GM12865 (cell line): ENCODE measurements around the gene SAT2.
"Not testable (repeated sequence)": the region's sequence is repeated elsewhere in the genome, so short reads cannot be mapped to it uniquely, and the experiment has no call there.

Experiments
- DNase-seq: peaks from one replicate; pipeline ENCODE4 v3.0.0; 2010; ENCODE audit warnings: low read depth
- H3K4me3 ChIP-seq: 2 replicates; pipeline ENCODE4 v1.5.1; 2011; ENCODE audit warnings: mild to moderate bottlenecking, low read depth, low read length, control low read depth
- TF ChIP-seq, protein P1 (sequence below): IDR thresholded peaks from 2 replicates; pipeline ENCODE4 v1.5.1; 2011; ENCODE audit warnings: low read length, control low read depth, low read depth, inconsistent platforms; ENCODE audit not compliant: insufficient read depth; ENCODE audit errors: missing control alignments

SAT2 gene

DNA sequence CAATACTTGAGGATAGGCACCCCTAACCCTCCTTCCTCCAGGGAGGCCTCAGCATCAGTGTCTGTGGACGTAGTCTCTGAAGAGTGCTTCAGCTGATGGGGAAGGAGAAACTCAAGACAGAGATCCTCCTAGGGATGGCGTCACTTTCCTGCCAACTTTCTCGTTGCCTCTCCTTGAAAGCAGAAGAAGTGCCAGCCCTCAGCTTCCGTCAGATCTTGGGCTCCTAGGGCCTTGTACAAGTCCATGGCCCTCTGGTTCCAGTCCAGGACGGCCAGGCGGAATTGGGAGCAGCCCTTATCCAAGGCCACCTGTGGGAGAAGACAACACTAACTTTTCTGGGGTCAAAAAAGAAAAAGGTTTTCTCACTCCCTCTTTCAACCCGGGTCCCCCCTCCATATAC is 1.3 kb downstream of the SAT2 start:
- TF ChIP-seq, protein P1, sequence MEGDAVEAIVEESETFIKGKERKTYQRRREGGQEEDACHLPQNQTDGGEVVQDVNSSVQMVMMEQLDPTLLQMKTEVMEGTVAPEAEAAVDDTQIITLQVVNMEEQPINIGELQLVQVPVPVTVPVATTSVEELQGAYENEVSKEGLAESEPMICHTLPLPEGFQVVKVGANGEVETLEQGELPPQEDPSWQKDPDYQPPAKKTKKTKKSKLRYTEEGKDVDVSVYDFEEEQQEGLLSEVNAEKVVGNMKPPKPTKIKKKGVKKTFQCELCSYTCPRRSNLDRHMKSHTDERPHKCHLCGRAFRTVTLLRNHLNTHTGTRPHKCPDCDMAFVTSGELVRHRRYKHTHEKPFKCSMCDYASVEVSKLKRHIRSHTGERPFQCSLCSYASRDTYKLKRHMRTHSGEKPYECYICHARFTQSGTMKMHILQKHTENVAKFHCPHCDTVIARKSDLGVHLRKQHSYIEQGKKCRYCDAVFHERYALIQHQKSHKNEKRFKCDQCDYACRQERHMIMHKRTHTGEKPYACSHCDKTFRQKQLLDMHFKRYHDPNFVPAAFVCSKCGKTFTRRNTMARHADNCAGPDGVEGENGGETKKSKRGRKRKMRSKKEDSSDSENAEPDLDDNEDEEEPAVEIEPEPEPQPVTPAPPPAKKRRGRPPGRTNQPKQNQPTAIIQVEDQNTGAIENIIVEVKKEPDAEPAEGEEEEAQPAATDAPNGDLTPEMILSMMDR, result no peak
- no peak for DNase-seq
- no peak overlapping the region for H3K4me3 ChIP-seq

DNA sequence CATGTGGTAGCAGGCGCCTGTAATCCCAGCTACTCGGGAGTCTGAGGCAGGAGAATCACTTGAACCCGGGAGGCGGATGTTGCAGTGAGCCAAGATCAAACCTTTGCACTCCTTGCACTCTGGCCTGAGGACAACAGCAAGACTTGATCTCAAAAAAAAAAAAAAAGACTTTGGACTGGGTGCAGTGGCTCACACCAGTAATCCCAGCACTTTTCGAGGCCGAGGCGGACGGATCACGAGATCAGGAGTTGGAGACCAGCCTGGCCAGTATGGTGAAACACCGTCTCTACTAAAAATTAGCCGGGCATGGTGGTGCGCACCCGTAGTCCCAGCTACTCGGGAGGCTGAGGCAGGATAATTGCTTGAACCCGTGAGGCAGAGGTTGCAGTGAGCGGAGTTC is 1.9 kb downstream of the SAT2 start:
- not testable (repeated sequence) for H3K4me3 ChIP-seq, DNase-seq

GRCh38 chr17:7623661-7624060 is 4.0 kb downstream of the SAT2 start:
- DNase-seq, result no peak
- TF ChIP-seq, protein P1, result no peak
- H3K4me3 ChIP-seq, result no peak overlapping the region

DNA sequence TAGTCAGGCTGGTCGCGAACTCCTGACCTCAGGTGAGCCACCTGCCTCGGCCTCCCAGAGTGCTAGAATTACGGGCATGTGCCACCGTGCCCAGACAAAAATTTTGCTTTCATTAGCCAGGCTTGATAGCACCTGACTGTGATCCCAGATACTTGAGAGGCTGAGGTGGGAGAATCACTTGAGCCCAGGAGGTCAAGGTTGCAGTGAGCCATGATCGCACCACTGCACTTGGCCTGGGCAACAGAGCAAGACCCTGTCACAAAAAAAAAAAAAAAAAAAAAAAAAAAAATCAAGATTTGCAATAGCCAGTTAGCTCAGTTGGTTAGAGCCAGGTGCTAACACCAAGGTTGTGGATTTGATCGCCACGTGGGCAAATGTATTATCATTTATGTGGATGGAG is 6.8 kb downstream of the SAT2 start:
- H3K4me3 ChIP-seq, result no peak overlapping the region
- TF ChIP-seq, protein P1, result no peak
- DNase-seq, result no peak

DNA sequence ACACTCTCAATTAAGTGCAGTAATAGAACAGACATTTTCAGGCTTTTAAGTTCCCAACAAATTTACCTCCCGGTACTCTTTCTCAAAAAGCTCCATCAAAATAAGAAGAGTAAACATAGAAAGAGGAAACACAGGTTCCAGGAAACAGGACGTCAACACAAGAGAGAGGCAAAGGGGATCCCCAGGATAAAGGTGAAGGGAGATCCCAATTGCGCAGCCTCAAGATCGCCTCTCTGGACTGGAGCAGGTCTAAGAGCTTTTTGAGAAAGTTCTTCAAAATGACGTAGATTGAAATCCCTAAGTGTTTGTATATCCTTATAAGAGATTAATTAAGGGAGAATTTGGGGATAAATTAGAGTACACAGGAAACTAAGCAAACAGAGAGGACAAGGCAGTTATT is 9.0 kb downstream of the SAT2 start:
- TF ChIP-seq, protein P1, result no peak
- H3K4me3 ChIP-seq, result no peak overlapping the region
- DNase-seq, result no peak

- H3K4me3 ChIP-seq, result peak overlapping the region; percentile 64
- TF ChIP-seq, protein P1, result no peak
- DNase-seq, result no peak
Measured at GRCh38 chr17:7615265-7615747, 12.3 kb downstream of the SAT2 start.

DNA sequence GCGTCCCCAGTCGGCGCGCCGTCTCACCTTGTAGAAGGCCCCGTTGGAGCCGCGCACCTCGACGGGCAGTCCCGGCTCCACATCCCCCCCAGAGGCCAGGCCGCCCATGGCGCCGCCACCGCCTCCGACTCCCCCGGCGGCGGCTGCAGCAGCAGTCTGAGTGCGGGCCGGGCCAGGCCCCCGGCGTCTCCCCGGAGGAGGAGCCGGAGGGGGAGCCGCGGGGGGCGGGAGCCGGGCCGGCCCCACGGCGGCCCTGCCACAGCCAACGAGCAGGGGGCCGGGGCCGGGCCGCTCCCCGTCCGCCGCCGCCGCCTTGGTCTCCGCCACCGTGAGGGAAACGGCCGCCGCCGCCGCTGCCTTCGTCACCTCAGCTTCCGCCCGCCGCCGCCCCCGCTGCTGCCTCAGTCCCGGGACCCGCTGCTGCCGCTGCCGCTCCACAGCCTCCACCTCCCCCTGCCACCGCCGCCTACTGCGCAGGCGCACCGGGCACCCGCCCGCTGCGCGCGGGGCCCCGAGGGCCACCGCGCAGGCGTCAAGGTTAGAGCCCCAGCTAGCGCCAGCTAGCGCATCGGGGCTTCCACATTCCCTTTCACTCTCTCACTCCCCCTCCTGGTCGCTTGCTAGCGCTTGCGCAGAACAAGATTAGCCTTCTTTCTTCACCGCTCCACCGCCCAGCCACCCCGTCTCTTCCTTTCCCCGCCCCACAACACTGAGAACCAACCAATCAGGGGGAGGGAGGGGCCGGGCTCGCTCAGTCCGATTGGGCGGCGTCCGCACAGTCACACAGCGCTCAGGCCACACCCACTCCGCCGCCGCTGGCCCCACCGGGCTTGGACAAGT is 13.0 kb downstream of the SAT2 start, which contains the start of gene FXR2:
TSS of gene FXR2 (minus strand) at position 473 of the 840 bp plus-strand sequence. CDS start at position 108, 365 bp downstream.
- TF ChIP-seq, protein P1, result peak; percentile 71
- peak; percentile 100 for DNase-seq
- H3K4me3 ChIP-seq, result peak within 1 kb of the TSS; percentile 76
